MM.1S (cell line): ENCODE data around the gene ACVR2B.

Source experiments
- EZH2 ChIP-seq: fragments of 300-600 bp; sonication (generic); optimal IDR thresholded peaks from 2 replicates; pipeline ENCODE3; 2017; ENCODE audit warnings: low read depth, mild to moderate bottlenecking, antibody characterized with exemption, low read length, mixed read lengths
- EZH2phosphoT487 ChIP-seq: fragments of 300-600 bp; sonication (generic); IDR thresholded peaks from 2 replicates; pipeline ENCODE4 v1.6.1; 2018; ENCODE audit warnings: antibody characterized with exemption, low read length
- TF ChIP-seq, protein P1 (sequence below): fragments of 300-600 bp; sonication (generic); IDR thresholded peaks from 2 replicates; pipeline ENCODE4 v1.5.1; 2016; ENCODE audit warnings: antibody characterized with exemption, low read length, mixed read lengths

DNA sequence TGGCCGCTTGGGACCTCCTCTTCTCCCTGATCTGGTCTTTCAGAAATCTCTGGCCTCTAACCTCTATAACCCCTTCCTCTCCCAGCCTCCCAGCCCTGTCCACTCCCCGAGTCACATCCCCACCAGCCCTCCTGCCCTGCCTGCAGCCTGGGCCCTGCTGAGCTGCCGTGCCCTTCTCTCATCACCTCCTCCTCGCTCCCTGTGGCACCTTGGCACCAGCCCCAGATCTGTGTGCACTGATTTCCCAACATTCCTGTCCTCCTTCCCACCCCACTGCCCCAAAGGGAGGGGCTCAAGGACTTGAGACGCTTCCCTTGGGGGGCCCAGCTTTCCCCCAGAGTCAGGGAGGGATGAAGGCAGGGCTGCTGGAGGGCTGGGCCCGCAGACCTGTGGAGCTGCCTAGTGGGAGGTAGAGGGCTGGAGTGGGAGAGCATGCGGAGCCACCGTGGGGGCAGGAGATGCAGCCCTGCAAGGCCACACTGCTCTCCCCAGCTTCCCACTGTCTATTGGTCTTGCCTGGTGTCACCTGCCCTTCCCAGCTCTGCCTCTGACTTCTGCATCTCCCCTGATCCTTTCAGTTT lies 85.2 kb downstream of the ACVR2B start:
- TF ChIP-seq, protein P1, sequence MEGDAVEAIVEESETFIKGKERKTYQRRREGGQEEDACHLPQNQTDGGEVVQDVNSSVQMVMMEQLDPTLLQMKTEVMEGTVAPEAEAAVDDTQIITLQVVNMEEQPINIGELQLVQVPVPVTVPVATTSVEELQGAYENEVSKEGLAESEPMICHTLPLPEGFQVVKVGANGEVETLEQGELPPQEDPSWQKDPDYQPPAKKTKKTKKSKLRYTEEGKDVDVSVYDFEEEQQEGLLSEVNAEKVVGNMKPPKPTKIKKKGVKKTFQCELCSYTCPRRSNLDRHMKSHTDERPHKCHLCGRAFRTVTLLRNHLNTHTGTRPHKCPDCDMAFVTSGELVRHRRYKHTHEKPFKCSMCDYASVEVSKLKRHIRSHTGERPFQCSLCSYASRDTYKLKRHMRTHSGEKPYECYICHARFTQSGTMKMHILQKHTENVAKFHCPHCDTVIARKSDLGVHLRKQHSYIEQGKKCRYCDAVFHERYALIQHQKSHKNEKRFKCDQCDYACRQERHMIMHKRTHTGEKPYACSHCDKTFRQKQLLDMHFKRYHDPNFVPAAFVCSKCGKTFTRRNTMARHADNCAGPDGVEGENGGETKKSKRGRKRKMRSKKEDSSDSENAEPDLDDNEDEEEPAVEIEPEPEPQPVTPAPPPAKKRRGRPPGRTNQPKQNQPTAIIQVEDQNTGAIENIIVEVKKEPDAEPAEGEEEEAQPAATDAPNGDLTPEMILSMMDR = no peak
- TF ChIP-seq EZH2 (no peak), EZH2phosphoT487 (no peak)
